B cell (primary cell): ENCODE results near the gene MS4A7. TPM values are rescaled to one million over a fixed set of nuclear protein-coding genes. Genes with fewer than 3 reads are reported as not detected.

Source experiments
- ATAC-seq: fragments of 200-7000 bp; cut with Tn5 transposase; one replicate; pipeline ENCODE4 v1.10.0; 2021; ENCODE audit warnings: low read depth, mild to moderate bottlenecking, moderate number of reproducible peaks, moderate library complexity
- CTCF ChIA-PET: fragments of 350-600 bp; sonication (Branson Sonifier 250); formaldehyde crosslinking; loops from one replicate; lab custom pipeline; 2021; ENCODE audit warnings: antibody characterized with exemption, inconsistent platforms; lab: Charles Lee
- POLR2A ChIA-PET: fragments of 350-600 bp; sonication (Branson Sonifier 250); formaldehyde crosslinking; loops from one replicate; lab custom pipeline; 2021; ENCODE audit warnings: antibody characterized with exemption; lab: Charles Lee
- DNase-seq: peaks from one replicate; pipeline ENCODE4 v3.0.0; 2013
- H2AFZ ChIP-seq: 2 replicates; pipeline ENCODE4 v1.6.1; 2012; ENCODE audit warnings: mild to moderate bottlenecking, low read depth, low read length; ENCODE audit not compliant: insufficient read depth, poor library complexity, severe bottlenecking
- H3K27ac ChIP-seq, 2 donors: 1 replicate in 1 of 2; 2 replicates in 1 of 2; pipeline ENCODE4 v1.5.1; 2012 to 2013; ENCODE audit warnings: low read length in 2 of 2, mild to moderate bottlenecking in 2 of 2, moderate library complexity in 1 of 2
- H3K27me3 ChIP-seq, 4 experiments: fragments of 200-600 bp in 1 of 4; sonication (generic) in 1 of 4; replicated peaks in 1 of 4; 1 replicate in 2 of 4; 2 replicates in 2 of 4; pipeline versions ENCODE4 v1.6.1 to v1.7.0; 2013 to 2016; ENCODE audit warnings: low read length in 3 of 4, mild to moderate bottlenecking in 2 of 4, mixed read lengths in 1 of 4, moderate library complexity in 1 of 4; ENCODE audit not compliant: insufficient read depth in 4 of 4, control insufficient read depth in 3 of 4; ENCODE audit errors: control extremely low read depth in 1 of 4
- H3K36me3 ChIP-seq, 2 experiments: replicated peaks in 1 of 2; 1 replicate in 1 of 2; 2 replicates in 1 of 2; pipeline versions ENCODE4 v1.6.1 to v1.7.1; 2013; ENCODE audit warnings: low read length in 1 of 2; ENCODE audit not compliant: insufficient read depth in 2 of 2, control insufficient read depth in 1 of 2; ENCODE audit errors: control extremely low read depth in 1 of 2, extremely low read depth in 1 of 2
- H3K4me1 ChIP-seq, 2 donors: fragments of 200-600 bp in 1 of 2; sonication (generic) in 1 of 2; 1 replicate in 1 of 2; 2 replicates in 1 of 2; pipeline versions ENCODE4 v1.5.1 to v1.6.1; 2013 to 2017; ENCODE audit warnings: low read length in 2 of 2; ENCODE audit not compliant: control insufficient read depth in 2 of 2, insufficient read depth in 2 of 2
- H3K4me2 ChIP-seq: replicated peaks from 2 replicates; pipeline ENCODE3; 2012; ENCODE audit warnings: mild to moderate bottlenecking, low read depth, low read length; ENCODE audit not compliant: poor library complexity, severe bottlenecking
- H3K4me3 ChIP-seq, 5 experiments: fragments of 200-600 bp in 1 of 5; sonication (generic) in 1 of 5; 1 replicate in 3 of 5; 2 replicates in 2 of 5; pipeline versions ENCODE4 v1.5.1 to v1.7.0; 2011 to 2016; ENCODE audit warnings: low read length in 4 of 5, mild to moderate bottlenecking in 4 of 5, low read depth in 2 of 5, control low read depth in 1 of 5, moderate library complexity in 1 of 5; ENCODE audit not compliant: insufficient read depth in 1 of 5; ENCODE audit errors: control extremely low read depth in 1 of 5, extremely low read depth in 1 of 5
- H3K79me2 ChIP-seq: fragments of 200-600 bp; sonication (generic); one replicate; pipeline ENCODE4 v1.6.0; 2016; ENCODE audit warnings: low read length; ENCODE audit not compliant: control insufficient read depth, insufficient read depth
- H3K9ac ChIP-seq: fragments of 200-600 bp; sonication (generic); 2 replicates; pipeline ENCODE4 v1.6.1; 2017; ENCODE audit warnings: mild to moderate bottlenecking, low read length, moderate library complexity
- H3K9me3 ChIP-seq, 3 donors: one replicate each; pipeline versions ENCODE4 v1.6.1 to v1.7.1; 2013; ENCODE audit warnings: low read length in 2 of 3; ENCODE audit not compliant: control insufficient read depth in 2 of 3, insufficient read depth in 1 of 3; ENCODE audit errors: control extremely low read depth in 1 of 3
- H4K20me1 ChIP-seq: 2 replicates; pipeline ENCODE4 v1.6.0; 2012; ENCODE audit warnings: mild to moderate bottlenecking, low read length; ENCODE audit not compliant: insufficient read depth, control insufficient read depth, poor library complexity, severe bottlenecking
- H3K27ac Mint-ChIP-seq: one replicate; pipeline ENCODE4 v1.8.0; 2021; ENCODE audit warnings: mixed read lengths
- H3K27me3 Mint-ChIP-seq: one replicate; pipeline ENCODE4 v1.8.0; 2021; ENCODE audit warnings: mixed read lengths
- H3K4me1 Mint-ChIP-seq: one replicate; pipeline ENCODE4 v1.8.0; 2021; ENCODE audit warnings: mixed read lengths
- H3K4me3 Mint-ChIP-seq: one replicate; pipeline ENCODE4 v1.8.0; 2021; ENCODE audit warnings: mixed read lengths
- H3K9me3 Mint-ChIP-seq: one replicate; pipeline ENCODE4 v1.8.0; 2022; ENCODE audit warnings: mixed read lengths; ENCODE audit not compliant: insufficient read depth
- EZH2 ChIP-seq: IDR thresholded peaks from 2 replicates; pipeline ENCODE4 v1.6.1; 2012; ENCODE audit warnings: borderline replicate concordance, low read depth, mild to moderate bottlenecking, moderate library complexity, low read length; ENCODE audit not compliant: insufficient read depth, poor library complexity, severe bottlenecking
- WGBS: methylation state at CpG from one replicate; pipeline ENCODE4 v1.1.5; 2013; ENCODE audit warnings: missing lambda C conversion rate; ENCODE audit not compliant: insufficient coverage; 5-methylcytosine and 5-hydroxymethylcytosine counted together
- intact Hi-C: fragments of 100-400 bp; cut with micrococcal nuclease; formaldehyde crosslinking; loops from one replicate; pipeline ENCODE4 v1.10.0; 2022
- polyA plus RNA-seq: library from polyadenylated mRNA; depleted of rRNA; stranded (reverse); fragments of >200 nt; gene quantifications from 2 replicates; pipeline ENCODE4 v1.2.3, GENCODE V29; 2012
- total RNA-seq, 2 donors: library from RNA; stranded (reverse); fragments of 120-200 nt in 1 of 2; gene quantifications; 1 replicate in 1 of 2; 2 replicates in 1 of 2; pipeline versions ENCODE4 v1.2.3 to v1.2.4, GENCODE V29; 2013 to 2022
- TF ChIP-seq, protein P1 (sequence below): fragments of 200-600 bp; IDR thresholded peaks from one replicate; pipeline ENCODE4 v1.8.0; 2022; ENCODE audit warnings: antibody characterized with exemption, mild to moderate bottlenecking

MS4A7 gene
- total and polyA plus RNA-seq, 2 donors (not counting 1 experiment from before 2014, with no cell fraction given), result 16.8 to 27.2 TPM

DNA sequence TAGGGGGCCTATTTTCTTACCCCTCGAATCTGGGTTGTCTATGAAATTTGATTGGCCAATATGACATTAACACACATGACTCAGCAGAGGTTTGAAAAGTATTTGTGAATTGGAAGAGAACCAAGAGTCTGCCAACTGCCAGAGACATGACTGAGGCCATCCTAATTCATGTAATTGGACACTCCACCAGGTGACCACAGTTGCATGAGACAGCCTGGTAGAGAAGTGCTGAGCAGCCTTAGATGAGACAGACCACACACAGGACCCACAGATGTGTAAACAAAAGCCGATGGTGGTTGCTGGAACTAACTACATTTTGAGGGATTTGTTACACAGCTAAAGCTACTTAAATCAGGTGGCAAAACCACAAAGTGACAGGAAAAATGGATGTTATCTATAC is 50.2 kb downstream of the MS4A7 start:
- H3K27ac Mint-ChIP-seq, result peak overlapping the region; percentile 20
- Histone ChIP-seq H2AFZ (no peak overlapping the region), H3K9me3 (no peaks in the 10 kb centered on the region), H3K4me1 (no peaks in the 10 kb centered on the region), H3K4me2 (no peak overlapping the region), H3K79me2 (no peaks in the 10 kb centered on the region), H3K27ac (no peak overlapping the region), H3K9ac (no peak overlapping the region), H3K4me3 (no peak overlapping the region), H3K27me3 (no peaks in the 10 kb centered on the region), H3K36me3 (no peaks in the 10 kb centered on the region), H4K20me1 (no peaks in the 10 kb centered on the region)
- H3K27me3 Mint-ChIP-seq, result no peaks in the 10 kb centered on the region
- POLR2A ChIA-PET, result no interaction called here
- no peak for DNase-seq
- H3K9me3 Mint-ChIP-seq, result no peaks in the 10 kb centered on the region
- TF ChIP-seq, protein P1, sequence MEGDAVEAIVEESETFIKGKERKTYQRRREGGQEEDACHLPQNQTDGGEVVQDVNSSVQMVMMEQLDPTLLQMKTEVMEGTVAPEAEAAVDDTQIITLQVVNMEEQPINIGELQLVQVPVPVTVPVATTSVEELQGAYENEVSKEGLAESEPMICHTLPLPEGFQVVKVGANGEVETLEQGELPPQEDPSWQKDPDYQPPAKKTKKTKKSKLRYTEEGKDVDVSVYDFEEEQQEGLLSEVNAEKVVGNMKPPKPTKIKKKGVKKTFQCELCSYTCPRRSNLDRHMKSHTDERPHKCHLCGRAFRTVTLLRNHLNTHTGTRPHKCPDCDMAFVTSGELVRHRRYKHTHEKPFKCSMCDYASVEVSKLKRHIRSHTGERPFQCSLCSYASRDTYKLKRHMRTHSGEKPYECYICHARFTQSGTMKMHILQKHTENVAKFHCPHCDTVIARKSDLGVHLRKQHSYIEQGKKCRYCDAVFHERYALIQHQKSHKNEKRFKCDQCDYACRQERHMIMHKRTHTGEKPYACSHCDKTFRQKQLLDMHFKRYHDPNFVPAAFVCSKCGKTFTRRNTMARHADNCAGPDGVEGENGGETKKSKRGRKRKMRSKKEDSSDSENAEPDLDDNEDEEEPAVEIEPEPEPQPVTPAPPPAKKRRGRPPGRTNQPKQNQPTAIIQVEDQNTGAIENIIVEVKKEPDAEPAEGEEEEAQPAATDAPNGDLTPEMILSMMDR, result no peak
- TF ChIP-seq EZH2, result no peak
- CTCF ChIA-PET, result no interaction called here
- intact Hi-C loops, result no loop called here
- no peak for ATAC-seq
- H3K4me1 Mint-ChIP-seq, result peaks cover 20% of the 10 kb centered on the region
- no peak overlapping the region for H3K4me3 Mint-ChIP-seq
- WGBS, result no CpG with 5 or more reads among the region's 2 CpGs

DNA sequence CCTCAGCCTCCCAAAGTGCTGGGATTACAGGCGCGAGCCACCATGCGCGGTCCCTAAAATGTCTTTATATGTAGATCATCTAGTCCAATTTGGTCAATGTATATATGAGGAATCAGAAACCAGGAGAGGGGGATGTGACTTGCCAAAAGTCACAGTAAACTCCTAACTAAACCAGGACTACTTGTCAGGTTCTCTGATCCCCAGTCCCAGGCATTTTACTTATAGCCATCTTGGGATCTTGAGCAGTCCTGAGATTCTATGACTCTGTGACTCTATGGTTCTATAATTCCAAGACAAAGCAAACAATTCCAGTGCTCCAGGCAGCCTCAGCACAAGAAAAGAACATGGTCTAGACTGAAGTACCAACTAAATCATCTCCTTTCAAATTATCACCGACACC is 50.9 kb downstream of the MS4A7 start, which contains the start of gene MS4A5:
Gene MS4A5 (plus strand): TSS at position 301 of the 400 bp plus-strand sequence. CDS start 103 bp downstream, outside the sequence.
- H3K27ac ChIP-seq, result no peak within 1 kb of the TSS
- Mint-ChIP-seq H3K27me3 (no peaks in the 10 kb centered on the region), H3K27ac (peak within 1 kb of the TSS; percentile 20)

More for the DNA sequence above, 50.9 kb downstream of the MS4A7 start, which contains the start of gene MS4A5:
- H2AFZ ChIP-seq, result no peak within 1 kb of the TSS
- H3K4me3 Mint-ChIP-seq, result no peak within 1 kb of the TSS
- no peak for TF ChIP-seq EZH2
- TF ChIP-seq, protein P1, result no peak
- H3K36me3 ChIP-seq, result no peaks in the 10 kb centered on the region
- no peak within 1 kb of the TSS for H3K9ac ChIP-seq
- H3K9me3 Mint-ChIP-seq, result no peaks in the 10 kb centered on the region
- H4K20me1 ChIP-seq, result no peaks in the 10 kb centered on the region
- POLR2A ChIA-PET, result no interaction called here
- no peaks in the 10 kb centered on the region for H3K79me2 ChIP-seq
- no peak within 1 kb of the TSS for H3K4me3 ChIP-seq
- WGBS, result 100% methylated on average over 1 of the region's 5 CpGs
- H3K4me1 ChIP-seq, result no peaks in the 10 kb centered on the region
- no peak within 1 kb of the TSS for H3K4me2 ChIP-seq
- intact Hi-C loops, result no loop called here
- no peaks in the 10 kb centered on the region for H3K9me3 ChIP-seq
- peaks cover 24% of the 10 kb centered on the region for H3K4me1 Mint-ChIP-seq
- CTCF ChIA-PET, result no interaction called here
- ATAC-seq (no peak), DNase-seq (no peak)
- H3K27me3 ChIP-seq, result no peaks in the 10 kb centered on the region
